Heart left ventricle (tissue), 13 donors: ENCODE measurements around the gene CHTF18.

Source experiments
- POLR2A ChIP-seq, 2 donors: fragments of 450-650 bp; IDR thresholded peaks; one replicate each; pipeline ENCODE4 v1.6.1; 2017; ENCODE audit warnings: antibody characterized with exemption in 2 of 2, mild to moderate bottlenecking in 2 of 2, moderate library complexity in 2 of 2
- TF ChIP-seq, protein P1 (sequence below), 12 donors: fragments of 200-600 bp; sonication (generic) in 4 of 12; IDR thresholded peaks; one replicate each; pipeline versions ENCODE4 v1.5.0 to v1.8.0; 2018 to 2022; ENCODE audit warnings: antibody characterized with exemption in 12 of 12, mild to moderate bottlenecking in 5 of 12
- donor health status: ischemic (EF 13 %, LVEDD 7.1; RV severe dilation, severe dysfunction).
- donor health status: DM: no; HTN: yes; CAD: no.
- donor health status: DM: no; HTN: no; CAD: no.
- donor health status: ischemic (EF 25% LVEDD 6.9; RV normal size, moderate dysfunction).
- donor health status: ischemic (EF 25% LVEDD 5.7; RV mildly dilated, moderate dysfunction).
- donor health status: ischemic (EF 35%, LVEDD 5.7; RV mildly dilated, moderate dysfunction).
- donor health status: nonischemic (EF 11% LVEDD 7.7; RV severe dilation, severe dysfunction).
- donor health status: DM: yes; HTN: yes; CAD: no.
- donor health status: PGD.
- donor health status: ischemic (EF 29% LVEDD 5.4; RV normal size, mild dysfunction).
- donor health status: nonischemic (EF 23%, LVEDD 6.1; RV moderate dilation, normal function).

DNA sequence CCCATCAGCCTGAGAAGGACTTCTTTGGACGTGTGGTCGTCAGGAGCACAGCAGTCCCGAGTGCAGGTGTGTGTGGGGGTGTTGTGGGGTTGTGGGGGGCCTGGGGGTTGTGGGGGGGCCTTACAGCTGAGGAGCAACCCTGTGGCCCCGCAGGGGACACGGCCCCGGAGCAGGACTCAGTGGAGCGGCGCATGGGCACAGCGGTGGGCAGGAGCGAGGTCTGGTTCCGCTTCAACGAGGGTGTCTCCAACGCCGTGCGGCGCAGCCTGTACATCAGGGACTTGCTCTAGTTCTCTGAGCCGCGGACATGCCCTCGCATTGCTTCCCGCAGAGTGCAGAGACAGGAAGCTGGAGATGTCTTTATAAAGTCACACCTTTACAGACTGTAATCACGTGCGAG, 9.3 kb downstream of the CHTF18 start:
- TF ChIP-seq, protein P1, sequence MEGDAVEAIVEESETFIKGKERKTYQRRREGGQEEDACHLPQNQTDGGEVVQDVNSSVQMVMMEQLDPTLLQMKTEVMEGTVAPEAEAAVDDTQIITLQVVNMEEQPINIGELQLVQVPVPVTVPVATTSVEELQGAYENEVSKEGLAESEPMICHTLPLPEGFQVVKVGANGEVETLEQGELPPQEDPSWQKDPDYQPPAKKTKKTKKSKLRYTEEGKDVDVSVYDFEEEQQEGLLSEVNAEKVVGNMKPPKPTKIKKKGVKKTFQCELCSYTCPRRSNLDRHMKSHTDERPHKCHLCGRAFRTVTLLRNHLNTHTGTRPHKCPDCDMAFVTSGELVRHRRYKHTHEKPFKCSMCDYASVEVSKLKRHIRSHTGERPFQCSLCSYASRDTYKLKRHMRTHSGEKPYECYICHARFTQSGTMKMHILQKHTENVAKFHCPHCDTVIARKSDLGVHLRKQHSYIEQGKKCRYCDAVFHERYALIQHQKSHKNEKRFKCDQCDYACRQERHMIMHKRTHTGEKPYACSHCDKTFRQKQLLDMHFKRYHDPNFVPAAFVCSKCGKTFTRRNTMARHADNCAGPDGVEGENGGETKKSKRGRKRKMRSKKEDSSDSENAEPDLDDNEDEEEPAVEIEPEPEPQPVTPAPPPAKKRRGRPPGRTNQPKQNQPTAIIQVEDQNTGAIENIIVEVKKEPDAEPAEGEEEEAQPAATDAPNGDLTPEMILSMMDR (IDR thresholded peaks at IDR 0.05) = no peak
- TF ChIP-seq POLR2A (IDR thresholded peaks at IDR 0.05) = no peak
